Activated CD4-positive, alpha-beta T cell treated with anti-CD3 and anti-CD28 coated beads for 48 hours (primary cell): ENCODE measurements around the gene WAS.
A peak's percentile ranks its signal among the peaks of the same experiment; 100 is the strongest.
"Not testable (repeated sequence)": the region's sequence is repeated elsewhere in the genome, so short reads cannot be mapped to it uniquely, and the experiment has no call there.

Experiments
- DNase-seq: peaks from one replicate; pipeline ENCODE4 v3.0.0-alpha.2; 2020

Gene WAS

DNA sequence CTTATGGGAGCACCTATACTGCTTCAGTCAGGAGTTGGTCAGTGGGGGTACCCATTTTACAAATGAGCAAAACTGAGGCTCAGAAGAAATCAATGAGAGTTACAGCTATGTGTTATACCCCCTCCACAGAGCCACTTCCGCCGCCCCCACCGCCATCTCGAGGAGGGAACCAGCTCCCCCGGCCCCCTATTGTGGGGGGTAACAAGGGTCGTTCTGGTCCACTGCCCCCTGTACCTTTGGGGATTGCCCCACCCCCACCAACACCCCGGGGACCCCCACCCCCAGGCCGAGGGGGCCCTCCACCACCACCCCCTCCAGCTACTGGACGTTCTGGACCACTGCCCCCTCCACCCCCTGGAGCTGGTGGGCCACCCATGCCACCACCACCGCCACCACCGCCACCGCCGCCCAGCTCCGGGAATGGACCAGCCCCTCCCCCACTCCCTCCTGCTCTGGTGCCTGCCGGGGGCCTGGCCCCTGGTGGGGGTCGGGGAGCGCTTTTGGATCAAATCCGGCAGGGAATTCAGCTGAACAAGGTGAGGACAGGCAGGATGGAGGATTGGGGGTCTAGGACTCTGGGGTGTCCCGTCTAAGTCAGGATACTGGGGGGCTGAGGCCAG is 5.0 kb downstream of the WAS start:
- DNase-seq = no peak

- no peak for DNase-seq
Measured at GRCh38 chrX:48689208-48689920, 5.8 kb downstream of the WAS start.

- not testable (repeated sequence) for DNase-seq
Measured at GRCh38 chrX:48691746-48692145, 8.1 kb downstream of the WAS start.

DNA sequence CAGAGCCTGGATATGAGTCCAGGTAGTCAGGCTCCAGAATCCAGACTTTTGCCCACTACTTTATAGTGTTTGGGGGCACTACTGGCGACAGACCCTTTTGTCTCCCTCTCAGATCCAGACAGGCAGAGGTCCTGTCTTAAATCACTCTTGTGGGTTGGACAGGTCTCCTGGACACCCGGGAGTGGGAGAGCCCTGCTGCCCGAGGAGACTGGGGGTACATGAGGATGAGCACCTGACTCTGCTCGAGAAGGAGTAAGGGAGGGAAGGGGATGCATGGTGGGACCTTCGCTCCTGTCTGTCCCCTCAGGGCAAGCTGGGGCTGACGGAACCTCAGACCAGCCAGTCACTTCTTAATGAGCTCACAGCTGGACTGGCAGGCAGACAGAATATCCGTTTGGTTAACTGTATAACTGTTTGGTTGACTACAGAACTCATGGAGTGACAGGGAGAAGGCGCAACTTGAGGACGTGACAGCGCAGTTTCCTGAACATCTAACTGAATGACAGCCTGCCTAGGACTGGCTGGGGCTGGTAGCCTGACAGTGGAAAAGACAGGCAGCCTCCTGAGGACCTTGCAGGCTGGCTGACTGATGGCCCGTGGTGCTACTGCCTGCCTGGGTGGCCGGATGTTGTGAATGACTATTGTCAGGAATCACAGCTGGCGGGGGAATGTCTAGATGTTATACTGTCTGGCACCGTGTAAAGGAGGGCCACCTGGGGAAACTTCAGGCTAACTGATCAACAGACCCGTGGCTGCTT is 11.4 kb downstream of the WAS start:
- DNase-seq = no peak

DNA sequence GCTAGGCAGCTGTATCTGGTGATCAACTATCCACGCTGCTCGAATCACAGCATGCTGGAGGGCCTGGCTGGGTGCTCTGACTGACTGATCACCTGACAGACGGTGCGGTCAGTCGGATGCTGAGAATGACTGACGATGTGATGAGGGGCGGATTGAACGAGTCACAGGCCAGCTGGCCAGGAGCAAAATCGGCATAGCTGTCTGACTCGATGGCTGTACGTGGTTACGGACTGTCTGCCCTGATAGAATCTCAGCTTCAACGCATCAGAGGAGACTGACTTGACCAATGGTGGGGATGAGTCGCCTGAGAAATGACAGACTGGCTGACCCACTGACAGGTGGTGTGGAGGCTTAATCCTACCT is 11.9 kb downstream of the WAS start:
- DNase-seq = no peak

- no peak for DNase-seq
Measured at GRCh38 chrX:48695925-48696300, 12.3 kb downstream of the WAS start.

DNA sequence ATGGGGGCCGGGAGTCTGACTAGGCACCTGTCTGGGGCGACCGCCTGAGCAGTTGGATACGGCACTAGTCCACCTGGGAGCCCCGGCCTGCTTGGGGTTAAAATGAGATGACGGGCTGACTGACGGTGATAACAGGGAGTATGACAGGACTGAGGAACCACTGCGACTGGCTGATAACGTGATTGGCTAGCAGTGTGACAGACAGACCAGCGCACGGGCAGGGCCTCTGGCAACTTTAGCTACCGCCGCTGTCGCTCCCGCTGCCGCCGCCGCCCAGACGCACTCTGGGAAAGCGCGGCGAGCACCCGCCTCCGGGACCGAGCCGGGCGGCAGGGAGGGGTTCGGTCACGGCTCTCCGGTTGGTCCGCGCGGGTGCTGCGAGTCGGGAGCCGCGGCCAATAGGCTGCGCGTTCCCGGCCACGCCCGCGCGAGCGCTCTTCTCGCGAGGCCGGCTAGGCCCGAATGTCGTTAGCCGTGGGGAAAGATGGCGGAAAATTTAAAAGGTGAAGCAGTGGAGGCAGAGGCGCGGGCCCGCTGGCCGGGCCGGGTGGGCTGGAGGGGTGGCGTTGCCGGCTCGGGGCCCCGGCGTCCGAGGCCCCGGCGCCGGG is 12.8 kb downstream of the WAS start, which contains the start of gene SUV39H1:
Gene SUV39H1, plus strand, starts transcription at position 434 of the 608 bp plus-strand sequence. Its CDS starts 51 bp downstream, at position 485.
- DNase-seq = peak; percentile 88

- DNase-seq = peak; percentile 58
Measured at GRCh38 chrX:48696909-48697727, 13.5 kb downstream of the WAS start.

DNA sequence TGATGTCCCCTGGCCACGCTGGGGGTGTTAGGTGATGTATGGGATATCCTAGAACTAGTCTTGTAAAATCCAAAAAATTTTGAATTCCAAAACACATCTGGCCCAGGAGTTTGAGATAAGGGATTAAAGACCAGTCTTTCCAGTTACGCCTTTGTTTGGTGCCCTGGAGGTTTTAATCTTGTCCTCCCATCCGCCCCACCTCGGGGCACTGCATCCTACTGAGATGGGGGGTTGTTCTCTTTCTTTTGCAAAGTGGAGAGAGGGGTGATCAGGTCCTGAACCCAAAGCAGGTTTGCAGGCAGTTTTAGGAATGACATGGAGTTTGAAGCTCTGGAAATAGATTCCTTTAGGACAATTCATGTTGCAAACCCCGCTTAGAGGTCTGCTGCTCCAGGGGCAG is 14.7 kb downstream of the WAS start:
- no peak for DNase-seq

DNA sequence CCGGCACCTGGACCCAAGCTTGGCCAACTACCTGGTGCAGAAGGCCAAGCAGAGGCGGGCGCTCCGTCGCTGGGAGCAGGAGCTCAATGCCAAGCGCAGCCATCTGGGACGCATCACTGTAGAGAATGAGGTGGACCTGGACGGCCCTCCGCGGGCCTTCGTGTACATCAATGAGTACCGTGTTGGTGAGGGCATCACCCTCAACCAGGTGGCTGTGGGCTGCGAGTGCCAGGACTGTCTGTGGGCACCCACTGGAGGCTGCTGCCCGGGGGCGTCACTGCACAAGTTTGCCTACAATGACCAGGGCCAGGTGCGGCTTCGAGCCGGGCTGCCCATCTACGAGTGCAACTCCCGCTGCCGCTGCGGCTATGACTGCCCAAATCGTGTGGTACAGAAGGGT is 16.6 kb downstream of the WAS start:
- no peak for DNase-seq

GRCh38 chrX:48700951-48701653 is 17.5 kb downstream of the WAS start:
- no peak for DNase-seq

DNA sequence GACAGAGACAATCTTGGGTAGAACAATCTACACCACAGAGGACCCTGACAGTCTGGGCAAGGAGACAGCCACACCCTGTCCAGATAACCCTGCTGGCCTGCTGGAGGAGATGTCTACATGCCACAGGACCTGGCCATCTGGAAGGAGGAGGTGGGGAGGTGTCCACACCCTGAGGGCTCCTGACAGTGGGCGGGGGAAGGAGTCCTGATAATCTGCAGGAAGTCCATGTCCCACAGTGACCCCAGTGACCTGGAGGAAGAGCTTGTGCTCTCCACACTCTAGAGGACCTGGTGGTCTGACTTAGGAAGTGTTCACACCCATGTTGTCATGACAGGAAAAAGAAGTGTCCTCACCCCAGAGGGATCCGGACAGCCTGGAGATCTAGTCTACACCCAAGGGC is 18.4 kb downstream of the WAS start:
- no peak for DNase-seq

- no peak for DNase-seq
Measured at GRCh38 chrX:48702716-48703115, 19.1 kb downstream of the WAS start.

- DNase-seq = no peak
Measured at GRCh38 chrX:48703228-48703627, 19.6 kb downstream of the WAS start.

- DNase-seq = no peak
Measured at GRCh38 chrX:48703642-48704481, 20.3 kb downstream of the WAS start.

DNA sequence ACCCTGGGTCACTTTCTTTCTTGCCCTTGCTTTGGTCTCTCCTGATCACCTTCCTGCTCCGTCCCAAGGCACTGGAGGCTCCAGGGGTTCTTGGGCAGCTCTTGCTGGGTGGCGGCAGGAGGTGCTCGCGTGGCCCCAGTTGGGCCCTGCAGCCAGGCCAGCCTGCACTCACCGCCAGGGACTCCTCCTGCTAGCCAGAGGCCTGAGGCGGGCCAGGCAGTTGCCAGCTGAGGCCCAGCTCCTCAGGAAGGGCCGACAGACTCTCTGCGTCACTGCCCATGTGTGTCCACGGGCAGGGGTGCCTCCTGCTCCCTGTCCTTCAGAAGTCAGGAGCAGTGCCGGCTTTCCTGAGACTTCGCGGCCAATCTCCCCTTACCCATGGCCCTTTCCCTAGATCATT is 22.3 kb downstream of the WAS start:
- DNase-seq = no peak

GRCh38 chrX:48709522-48710112 is 26.0 kb downstream of the WAS start:
- DNase-seq = no peak

DNA sequence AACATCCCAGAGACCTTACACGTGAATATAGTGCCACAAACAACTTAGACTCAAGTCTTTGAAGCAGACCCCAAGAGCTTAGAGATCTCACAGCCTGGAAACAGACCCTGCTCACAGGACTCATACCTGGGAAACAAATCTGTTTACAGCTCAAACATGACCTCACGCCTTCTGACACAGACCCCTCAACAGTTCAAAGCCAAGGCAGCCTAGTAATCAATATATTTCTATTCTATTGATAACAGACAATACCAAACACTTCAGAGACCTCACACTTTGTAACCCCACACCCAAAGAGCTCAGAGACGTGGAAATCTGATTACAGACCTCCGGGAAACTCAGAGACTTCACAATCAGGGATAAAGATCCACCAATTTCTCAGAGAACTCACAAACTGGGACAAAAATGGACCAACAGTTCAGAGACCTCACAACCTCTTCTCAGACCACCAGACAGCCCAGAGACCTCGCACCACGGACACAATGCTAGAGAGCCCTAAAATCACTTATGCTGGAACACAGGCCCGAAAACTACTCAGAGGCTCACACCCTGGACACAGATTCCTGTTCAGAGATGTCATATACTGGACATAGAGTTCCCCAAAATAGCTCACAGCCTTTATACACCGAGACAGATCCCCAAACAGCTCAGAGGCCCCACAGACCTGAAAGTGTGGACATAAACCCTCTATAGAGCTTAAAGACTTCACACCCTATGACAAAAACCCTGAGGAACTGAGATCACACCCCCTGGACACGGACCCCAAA is 27.7 kb downstream of the WAS start:
- DNase-seq = no peak

DNA sequence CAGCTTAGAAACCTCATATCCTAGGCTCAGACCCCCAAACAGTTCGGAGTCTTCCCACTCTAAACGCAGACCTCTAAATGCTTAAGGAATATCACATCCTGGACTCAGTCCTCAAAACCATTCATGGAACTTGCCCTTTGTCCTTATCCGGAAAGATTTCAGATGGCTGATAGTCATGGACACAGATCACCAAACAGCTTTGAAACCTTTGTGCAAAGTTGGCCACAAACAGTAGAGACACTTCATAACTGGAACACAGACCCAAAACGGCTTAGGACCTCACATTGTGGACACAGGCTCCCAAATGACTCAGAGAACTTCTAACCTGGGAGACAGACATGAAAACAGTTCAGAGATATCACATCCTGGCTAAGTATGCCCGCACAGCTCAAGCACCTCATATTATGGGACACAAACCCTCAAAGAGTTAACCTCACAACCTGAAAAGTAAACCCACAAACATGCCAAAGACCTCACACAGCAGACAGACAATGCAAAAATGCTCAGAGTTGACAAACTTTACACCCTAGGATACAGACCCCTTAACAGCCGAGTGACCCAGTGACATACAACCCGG is 28.4 kb downstream of the WAS start:
- no peak for DNase-seq

DNA sequence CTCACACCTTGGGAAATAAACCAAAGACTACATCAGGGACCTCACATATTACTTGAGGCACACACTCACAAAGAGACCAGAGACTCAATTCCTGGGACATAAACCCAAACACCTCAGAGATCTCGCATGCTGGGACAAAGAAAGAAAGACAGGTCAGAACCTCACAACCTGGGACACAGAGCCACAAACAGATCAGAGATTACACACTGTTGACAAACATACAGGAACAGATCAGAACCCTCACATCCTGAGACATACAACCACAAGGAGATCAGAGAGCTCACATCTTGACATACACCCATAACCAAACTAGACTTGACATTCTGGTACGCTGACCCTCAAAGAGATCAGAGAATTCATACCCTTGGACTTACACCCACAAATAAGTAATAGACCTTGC is 30.2 kb downstream of the WAS start:
- no peak for DNase-seq
